HepG2 (cell line): Measurements from ENCODE around the gene FEV. TPM values are rescaled to one million over a fixed set of nuclear protein-coding genes. Genes with fewer than 3 reads are reported as not detected.
A peak's percentile ranks its signal among the peaks of the same experiment; 100 is the strongest.

ENCODE experiments used
- ETV6 ChIP-seq: sonication (generic); formaldehyde crosslinking; conservative IDR thresholded peaks from 2 replicates; pipeline ENCODE4 v1.4.0; 2020; ENCODE audit warnings: missing genetic modification reagents
- MED13 ChIP-seq: sonication (generic); formaldehyde crosslinking; IDR thresholded peaks from 2 replicates; pipeline ENCODE4 v1.5.0; 2020; ENCODE audit warnings: missing genetic modification reagents
- NFKBIZ ChIP-seq: IDR thresholded peaks from 2 replicates; pipeline ENCODE4 v1.6.1; 2018; ENCODE audit warnings: missing genetic modification reagents, missing compliant biosample characterization
- SALL2 ChIP-seq: sonication (generic); formaldehyde crosslinking; IDR thresholded peaks from 2 replicates; pipeline ENCODE4 v1.8.1; 2023; ENCODE audit warnings: mild to moderate bottlenecking, missing genetic modification reagents, inconsistent platforms
- SOX6 ChIP-seq, 2 experiments: fragments of 450-650 bp in 1 of 2; sonication (generic) in 1 of 2; formaldehyde crosslinking in 1 of 2; IDR thresholded peaks; 2 replicates each; pipeline versions ENCODE4 v1.4.0 to v1.6.1; 2017 to 2020; ENCODE audit warnings: antibody characterized with exemption in 1 of 2, mild to moderate bottlenecking in 1 of 2, missing genetic modification reagents in 1 of 2
- ZMAT3 ChIP-seq: sonication (generic); formaldehyde crosslinking; conservative IDR thresholded peaks from 2 replicates; pipeline ENCODE4 v1.7.0; 2021; ENCODE audit warnings: missing genetic modification reagents
- ZNF629 ChIP-seq: sonication (generic); formaldehyde crosslinking; conservative IDR thresholded peaks from 2 replicates; pipeline ENCODE4 v1.5.0; 2020; ENCODE audit warnings: missing genetic modification reagents
- ZNF674 ChIP-seq: sonication (generic); formaldehyde crosslinking; IDR thresholded peaks from 2 replicates; pipeline ENCODE4 v1.5.0; 2020; ENCODE audit warnings: low read depth, mild to moderate bottlenecking, missing genetic modification reagents
- ZNF883 ChIP-seq: sonication (generic); formaldehyde crosslinking; IDR thresholded peaks from 2 replicates; pipeline ENCODE4 v1.5.1; 2020; ENCODE audit warnings: mild to moderate bottlenecking, missing genetic modification reagents; ENCODE audit errors: not compliant biosample characterization
- ZSCAN25 ChIP-seq: sonication (generic); formaldehyde crosslinking; IDR thresholded peaks from 2 replicates; pipeline ENCODE4 v1.8.0; 2022; ENCODE audit warnings: mild to moderate bottlenecking, missing genetic modification reagents
- polyA plus RNA-seq, 8 experiments: library from polyadenylated mRNA; depleted of rRNA in 3 of 8; stranded (reverse) in 7 of 8; unstranded in 1 of 8; fragments of >200 nt; fragmentation: Illumina TruSeq in 4 of 8; extraction: Trizol in 4 of 8; gene quantifications; 2 replicates each; pipeline versions ENCODE4 v1.2.1 to v1.2.3, GENCODE V29; 2011 to 2016; ENCODE audit warnings: low read depth in 4 of 8, missing spikeins in 1 of 8, mixed read lengths in 1 of 8; ENCODE audit not compliant: insufficient read depth in 1 of 8
- total RNA-seq, 5 experiments: library from RNA; depleted of rRNA; stranded (reverse); fragments of >200 nt; fragmentation: Illumina TruSeq; extraction: Trizol; gene quantifications; 2 replicates each; pipeline ENCODE4 v1.2.3, GENCODE V29; 2016; ENCODE audit warnings: low read depth in 1 of 5
- TF ChIP-seq, protein P1 (sequence below): sonication (generic); formaldehyde crosslinking; IDR thresholded peaks from 2 replicates; pipeline ENCODE4 v1.9.0; 2021; ENCODE audit warnings: missing genetic modification reagents, mild to moderate bottlenecking, borderline replicate concordance
- TF ChIP-seq, protein P2 (sequence below): sonication (generic); formaldehyde crosslinking; IDR thresholded peaks from 2 replicates; pipeline ENCODE4 v1.4.0; 2020; ENCODE audit warnings: mild to moderate bottlenecking, missing genetic modification reagents
- TF ChIP-seq, protein P3 (sequence below): sonication (generic); formaldehyde crosslinking; IDR thresholded peaks from 2 replicates; pipeline ENCODE4 v1.9.0; 2021; ENCODE audit warnings: missing genetic modification reagents, borderline replicate concordance
- TF ChIP-seq, protein P4 (sequence below), 2 experiments: IDR thresholded peaks; 2 replicates each; pipeline ENCODE4 v1.6.1; 2011 to 2012; ENCODE audit warnings: low read length in 2 of 2, borderline replicate concordance in 1 of 2, low read depth in 1 of 2, mild to moderate bottlenecking in 1 of 2, moderate library complexity in 1 of 2
- TF ChIP-seq, protein P5 (sequence below): sonication (generic); formaldehyde crosslinking; IDR thresholded peaks from 2 replicates; pipeline ENCODE4 v1.5.0; 2020; ENCODE audit warnings: missing genetic modification reagents, mild to moderate bottlenecking, borderline replicate concordance

FEV gene
- total and polyA plus RNA-seq, 2 of the 13 experiments (the other 11 are each of a cell fraction or from before 2014, with no cell fraction given) = not detected

DNA sequence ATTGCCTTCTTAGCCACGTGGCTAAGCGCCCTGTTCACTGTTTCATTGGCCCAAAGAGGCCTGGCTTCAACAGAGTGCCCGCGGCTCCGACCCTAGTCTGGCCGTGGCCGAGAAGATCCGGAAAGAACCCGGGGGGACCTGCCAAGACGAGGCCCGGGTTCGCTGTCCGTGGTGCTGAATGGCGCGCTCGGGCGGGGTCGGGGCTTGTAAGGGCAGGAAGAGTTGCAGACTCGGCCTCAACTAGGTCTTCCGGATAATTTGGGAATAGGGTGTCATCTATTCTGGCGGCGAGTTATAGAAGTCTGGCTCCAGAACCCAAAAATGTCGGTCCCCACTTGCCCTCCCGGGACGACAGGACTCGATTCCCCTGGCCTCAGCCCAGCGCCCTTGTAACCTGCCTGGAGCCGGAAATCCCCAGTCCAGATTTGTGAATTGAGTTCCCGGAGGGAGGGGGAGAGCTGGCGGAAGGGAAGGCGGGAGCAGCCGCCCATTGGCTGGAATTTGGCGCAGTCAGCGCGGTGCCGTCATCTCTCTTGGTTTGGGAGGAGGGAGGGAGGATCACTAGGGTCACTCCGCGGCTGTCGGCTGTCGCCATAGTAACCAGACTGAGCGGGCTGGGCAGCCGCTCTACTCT lies 22.0 kb downstream of the FEV start (continued):
- TF ChIP-seq, protein P1, sequence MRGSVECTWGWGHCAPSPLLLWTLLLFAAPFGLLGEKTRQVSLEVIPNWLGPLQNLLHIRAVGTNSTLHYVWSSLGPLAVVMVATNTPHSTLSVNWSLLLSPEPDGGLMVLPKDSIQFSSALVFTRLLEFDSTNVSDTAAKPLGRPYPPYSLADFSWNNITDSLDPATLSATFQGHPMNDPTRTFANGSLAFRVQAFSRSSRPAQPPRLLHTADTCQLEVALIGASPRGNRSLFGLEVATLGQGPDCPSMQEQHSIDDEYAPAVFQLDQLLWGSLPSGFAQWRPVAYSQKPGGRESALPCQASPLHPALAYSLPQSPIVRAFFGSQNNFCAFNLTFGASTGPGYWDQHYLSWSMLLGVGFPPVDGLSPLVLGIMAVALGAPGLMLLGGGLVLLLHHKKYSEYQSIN (CRISPR knock-in tag) = no peak
- TF ChIP-seq MED13 (CRISPR knock-in tag) = peak; percentile 85; the same call in 1 of the 2 replicates
- TF ChIP-seq, protein P2, sequence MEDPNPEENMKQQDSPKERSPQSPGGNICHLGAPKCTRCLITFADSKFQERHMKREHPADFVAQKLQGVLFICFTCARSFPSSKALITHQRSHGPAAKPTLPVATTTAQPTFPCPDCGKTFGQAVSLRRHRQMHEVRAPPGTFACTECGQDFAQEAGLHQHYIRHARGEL (CRISPR knock-in tag) = no peak
- TF ChIP-seq, protein P3, sequence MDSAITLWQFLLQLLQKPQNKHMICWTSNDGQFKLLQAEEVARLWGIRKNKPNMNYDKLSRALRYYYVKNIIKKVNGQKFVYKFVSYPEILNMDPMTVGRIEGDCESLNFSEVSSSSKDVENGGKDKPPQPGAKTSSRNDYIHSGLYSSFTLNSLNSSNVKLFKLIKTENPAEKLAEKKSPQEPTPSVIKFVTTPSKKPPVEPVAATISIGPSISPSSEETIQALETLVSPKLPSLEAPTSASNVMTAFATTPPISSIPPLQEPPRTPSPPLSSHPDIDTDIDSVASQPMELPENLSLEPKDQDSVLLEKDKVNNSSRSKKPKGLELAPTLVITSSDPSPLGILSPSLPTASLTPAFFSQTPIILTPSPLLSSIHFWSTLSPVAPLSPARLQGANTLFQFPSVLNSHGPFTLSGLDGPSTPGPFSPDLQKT (CRISPR knock-in tag) = peak; percentile 17; the same call in 1 of the 2 replicates
- peak; percentile 98 for TF ChIP-seq ZMAT3
- TF ChIP-seq ZNF674 (CRISPR knock-in tag) = no peak
- TF ChIP-seq, protein P4, sequence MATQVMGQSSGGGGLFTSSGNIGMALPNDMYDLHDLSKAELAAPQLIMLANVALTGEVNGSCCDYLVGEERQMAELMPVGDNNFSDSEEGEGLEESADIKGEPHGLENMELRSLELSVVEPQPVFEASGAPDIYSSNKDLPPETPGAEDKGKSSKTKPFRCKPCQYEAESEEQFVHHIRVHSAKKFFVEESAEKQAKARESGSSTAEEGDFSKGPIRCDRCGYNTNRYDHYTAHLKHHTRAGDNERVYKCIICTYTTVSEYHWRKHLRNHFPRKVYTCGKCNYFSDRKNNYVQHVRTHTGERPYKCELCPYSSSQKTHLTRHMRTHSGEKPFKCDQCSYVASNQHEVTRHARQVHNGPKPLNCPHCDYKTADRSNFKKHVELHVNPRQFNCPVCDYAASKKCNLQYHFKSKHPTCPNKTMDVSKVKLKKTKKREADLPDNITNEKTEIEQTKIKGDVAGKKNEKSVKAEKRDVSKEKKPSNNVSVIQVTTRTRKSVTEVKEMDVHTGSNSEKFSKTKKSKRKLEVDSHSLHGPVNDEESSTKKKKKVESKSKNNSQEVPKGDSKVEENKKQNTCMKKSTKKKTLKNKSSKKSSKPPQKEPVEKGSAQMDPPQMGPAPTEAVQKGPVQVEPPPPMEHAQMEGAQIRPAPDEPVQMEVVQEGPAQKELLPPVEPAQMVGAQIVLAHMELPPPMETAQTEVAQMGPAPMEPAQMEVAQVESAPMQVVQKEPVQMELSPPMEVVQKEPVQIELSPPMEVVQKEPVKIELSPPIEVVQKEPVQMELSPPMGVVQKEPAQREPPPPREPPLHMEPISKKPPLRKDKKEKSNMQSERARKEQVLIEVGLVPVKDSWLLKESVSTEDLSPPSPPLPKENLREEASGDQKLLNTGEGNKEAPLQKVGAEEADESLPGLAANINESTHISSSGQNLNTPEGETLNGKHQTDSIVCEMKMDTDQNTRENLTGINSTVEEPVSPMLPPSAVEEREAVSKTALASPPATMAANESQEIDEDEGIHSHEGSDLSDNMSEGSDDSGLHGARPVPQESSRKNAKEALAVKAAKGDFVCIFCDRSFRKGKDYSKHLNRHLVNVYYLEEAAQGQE (IDR thresholded peaks at IDR 0.05; ENCODE audit: borderline replicate concordance in 1 of 2, low read depth in 1 of 2, low read length in 2 of 2) = peak in 1 of 2 experiments; percentile 99
- TF ChIP-seq ZNF629 (CRISPR knock-in tag) = no peak
- peak; percentile 94 for TF ChIP-seq ETV6 (CRISPR knock-in tag)
- TF ChIP-seq SALL2 (CRISPR knock-in tag) = peak; percentile 81; the same call in 1 of the 2 replicates
- TF ChIP-seq, protein P5, sequence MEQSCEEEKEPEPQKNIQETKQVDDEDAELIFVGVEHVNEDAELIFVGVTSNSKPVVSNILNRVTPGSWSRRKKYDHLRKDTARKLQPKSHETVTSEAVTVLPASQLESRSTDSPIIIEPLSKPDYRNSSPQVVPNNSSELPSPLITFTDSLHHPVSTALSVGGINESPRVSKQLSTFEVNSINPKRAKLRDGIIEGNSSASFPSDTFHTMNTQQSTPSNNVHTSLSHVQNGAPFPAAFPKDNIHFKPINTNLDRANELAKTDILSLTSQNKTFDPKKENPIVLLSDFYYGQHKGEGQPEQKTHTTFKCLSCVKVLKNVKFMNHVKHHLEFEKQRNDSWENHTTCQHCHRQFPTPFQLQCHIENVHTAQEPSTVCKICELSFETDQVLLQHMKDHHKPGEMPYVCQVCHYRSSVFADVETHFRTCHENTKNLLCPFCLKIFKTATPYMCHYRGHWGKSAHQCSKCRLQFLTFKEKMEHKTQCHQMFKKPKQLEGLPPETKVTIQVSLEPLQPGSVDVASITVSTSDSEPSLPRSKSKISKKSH (CRISPR knock-in tag) = peak; percentile 96
- peak; percentile 57; the same call in 1 of the 2 replicates for TF ChIP-seq ZSCAN25 (CRISPR knock-in tag)
- TF ChIP-seq NFKBIZ (CRISPR knock-in tag) = peak; percentile 38; the same call in 1 of the 2 replicates
- peak; percentile 79 for TF ChIP-seq ZNF883 (CRISPR knock-in tag)
- no peak for TF ChIP-seq SOX6 (IDR thresholded peaks at IDR 0.05)
- TF ChIP-seq SOX6 (CRISPR knock-in tag; IDR thresholded peaks at IDR 0.05) = peak; percentile 45
